Neural cell (in vitro differentiated cells): ENCODE results near the gene ADCY7. TPM values are rescaled to one million over a fixed set of nuclear protein-coding genes. Genes with fewer than 3 reads are reported as not detected.

ENCODE experiments used
- H2AFZ ChIP-seq: fragments of 200-600, 300-800 bp; sonication (generic), shearing (Covaris generic); 2 replicates; pipeline ENCODE4 v1.6.0; 2014; ENCODE audit warnings: low read depth, mild to moderate bottlenecking, antibody characterized with exemption, low read length, moderate library complexity
- H3F3A ChIP-seq: fragments of 200-600 bp; shearing (Covaris generic); 2 replicates; pipeline ENCODE4 v1.6.1; 2016; ENCODE audit warnings: mild to moderate bottlenecking, moderate library complexity, mixed read lengths, antibody characterized with exemption, low read length; ENCODE audit not compliant: insufficient read depth, poor library complexity, severe bottlenecking
- H3K27ac ChIP-seq: fragments of 200-600, 300-800 bp; sonication (generic), shearing (Covaris generic); 2 replicates; pipeline ENCODE4 v1.5.1; 2014; ENCODE audit warnings: mild to moderate bottlenecking, low read length, moderate library complexity
- H3K27me3 ChIP-seq: fragments of 300-800, 200-600 bp; sonication (generic), shearing (Covaris generic); 2 replicates; pipeline ENCODE4 v1.6.0; 2014; ENCODE audit warnings: mild to moderate bottlenecking, low read depth, low read length, moderate library complexity; ENCODE audit not compliant: insufficient read depth
- H3K36me3 ChIP-seq: fragments of 300-800, 200-600 bp; sonication (generic), shearing (Covaris generic); 2 replicates; pipeline ENCODE4 v1.5.1; 2014; ENCODE audit warnings: mild to moderate bottlenecking, antibody characterized with exemption, low read length, moderate library complexity; ENCODE audit not compliant: insufficient read depth
- H3K4me2 ChIP-seq: fragments of 300-800, 200-600 bp; sonication (generic), shearing (Covaris generic); 2 replicates; pipeline ENCODE4 v1.6.0; 2014; ENCODE audit warnings: mild to moderate bottlenecking, low read length
- H3K4me3 ChIP-seq: fragments of 300-800, 200-600 bp; sonication (generic), shearing (Covaris generic); 2 replicates; pipeline ENCODE4 v1.5.1; 2014; ENCODE audit warnings: mild to moderate bottlenecking, low read length, moderate library complexity
- H3K79me2 ChIP-seq: fragments of 200-600 bp; shearing (Covaris generic); replicated peaks from 2 replicates; pipeline ENCODE4 v1.6.0; 2014; ENCODE audit warnings: mild to moderate bottlenecking, low read length, moderate library complexity; ENCODE audit not compliant: insufficient read depth
- H3K9ac ChIP-seq: fragments of 300-800, 200-600 bp; sonication (generic), shearing (Covaris generic); 2 replicates; pipeline ENCODE4 v1.6.1; 2016; ENCODE audit warnings: mild to moderate bottlenecking, low read length, mixed read lengths
- H3K9me2 ChIP-seq: fragments of 200-600 bp; shearing (Covaris generic); 2 replicates; pipeline ENCODE4 v1.6.1; 2016; ENCODE audit warnings: mild to moderate bottlenecking, low read length, mixed read lengths; ENCODE audit not compliant: insufficient read depth
- H3K9me3 ChIP-seq: fragments of 200-600, 300-800 bp; sonication (generic), shearing (Covaris generic); 2 replicates; pipeline ENCODE4 v1.6.1; 2016; ENCODE audit warnings: mild to moderate bottlenecking, mixed run types, low read length, moderate library complexity, mixed read lengths
- H4K20me1 ChIP-seq: fragments of 200-600 bp; shearing (Covaris generic); 2 replicates; pipeline ENCODE4 v1.6.1; 2016; ENCODE audit warnings: mild to moderate bottlenecking, mixed run types; ENCODE audit not compliant: insufficient read depth
- CTCF ChIP-seq: fragments of 450-650 bp; IDR thresholded peaks from 2 replicates; pipeline ENCODE4 v1.5.1; 2014; ENCODE audit warnings: antibody characterized with exemption, mild to moderate bottlenecking, moderate library complexity; ENCODE audit not compliant: poor library complexity, severe bottlenecking
- EP300 ChIP-seq: fragments of 450-650 bp; conservative IDR thresholded peaks from 2 replicates; pipeline ENCODE4 v1.6.1; 2014; ENCODE audit warnings: antibody characterized with exemption, mild to moderate bottlenecking, moderate library complexity; ENCODE audit not compliant: poor library complexity, severe bottlenecking
- EZH2 ChIP-seq: fragments of 200-600, 300-800 bp; shearing (Covaris generic), sonication (generic); IDR thresholded peaks from 2 replicates; pipeline ENCODE4 v1.6.1; 2014; ENCODE audit warnings: antibody characterized with exemption, low read length, borderline replicate concordance, mild to moderate bottlenecking; ENCODE audit not compliant: insufficient read depth, poor library complexity, severe bottlenecking
- MXI1 ChIP-seq: fragments of 450-650 bp; conservative IDR thresholded peaks from 2 replicates; pipeline ENCODE4 v1.6.1; 2014; ENCODE audit warnings: antibody characterized with exemption, mild to moderate bottlenecking; ENCODE audit not compliant: poor library complexity, severe bottlenecking
- POLR2AphosphoS5 ChIP-seq: IDR thresholded peaks from 2 replicates; pipeline ENCODE4 v1.6.1; 2012
- RAD21 ChIP-seq: fragments of 450-650 bp; conservative IDR thresholded peaks from 2 replicates; pipeline ENCODE4 v1.6.1; 2014; ENCODE audit warnings: antibody characterized with exemption, mild to moderate bottlenecking, moderate library complexity
- REST ChIP-seq: IDR thresholded peaks from 2 replicates; pipeline ENCODE4 v1.6.1; 2012; ENCODE audit warnings: borderline replicate concordance
- SMC3 ChIP-seq: fragments of 450-650 bp; conservative IDR thresholded peaks from 2 replicates; pipeline ENCODE4 v1.6.1; 2014; ENCODE audit warnings: antibody characterized with exemption, mild to moderate bottlenecking, moderate library complexity; ENCODE audit not compliant: poor library complexity
- TAF1 ChIP-seq: IDR thresholded peaks from 2 replicates; pipeline ENCODE4 v1.6.1; 2012; ENCODE audit warnings: low read depth
- polyA plus RNA-seq: library from polyadenylated mRNA; depleted of rRNA; stranded (reverse); fragments of >200 nt; gene quantifications from 2 replicates; pipeline ENCODE4 v1.2.3, GENCODE V29; 2014

The ADCY7 gene
- polyA plus RNA-seq, 1 donor from 2014 or later: 2.0 TPM

- Histone ChIP-seq H3K9ac (no peak overlapping the region), H3K9me3 (no peaks in the 10 kb centered on the region), H3K4me3 (no peak overlapping the region), H3K9me2 (no peaks in the 10 kb centered on the region), H3K27me3 (no peaks in the 10 kb centered on the region), H3K27ac (no peak overlapping the region), H2AFZ (no peak overlapping the region), H3K79me2 (peaks cover 4% of the 10 kb centered on the region), H3K36me3 (peaks cover 12% of the 10 kb centered on the region), H3K4me2 (no peak overlapping the region), H4K20me1 (no peaks in the 10 kb centered on the region), H3F3A (no peaks in the 10 kb centered on the region)
- no peak for TF ChIP-seq TAF1
- TF ChIP-seq POLR2AphosphoS5: no peak
- TF ChIP-seq MXI1: no peak
- no peak for TF ChIP-seq EZH2
- TF ChIP-seq REST: no peak
- TF ChIP-seq RAD21: peak; percentile 68
- no peak for TF ChIP-seq EP300
- peak; percentile 75 for TF ChIP-seq CTCF
- TF ChIP-seq SMC3: peak; percentile 70
Measured at GRCh38 chr16:50354629-50355456, 88.5 kb downstream of the ADCY7 start.

GRCh38 chr16:50359626-50360025 lies 93.3 kb downstream of the ADCY7 start:
- no peak overlapping the region for H3K4me2 ChIP-seq
- H3K9me3 ChIP-seq: no peaks in the 10 kb centered on the region
- no peaks in the 10 kb centered on the region for H3K27me3 ChIP-seq
- no peak overlapping the region for H3K27ac ChIP-seq
- H3K4me3 ChIP-seq: no peak overlapping the region
- H3K79me2 ChIP-seq: peaks cover 11% of the 10 kb centered on the region
- H3K9me2 ChIP-seq: no peaks in the 10 kb centered on the region
- no peaks in the 10 kb centered on the region for H3F3A ChIP-seq
- no peaks in the 10 kb centered on the region for H4K20me1 ChIP-seq
- no peak for TF ChIP-seq CTCF
- no peak for TF ChIP-seq MXI1
- TF ChIP-seq SMC3: no peak
- TF ChIP-seq POLR2AphosphoS5: no peak
- no peak for TF ChIP-seq REST
- TF ChIP-seq EZH2: no peak
- no peak for TF ChIP-seq EP300
- TF ChIP-seq TAF1: no peak
- TF ChIP-seq RAD21: no peak
- H3K9ac ChIP-seq: no peak overlapping the region
- no peak overlapping the region for H2AFZ ChIP-seq
- H3K36me3 ChIP-seq: peaks cover 6% of the 10 kb centered on the region
